Measurements from ENCODE around the gene AKT1.
"Not testable (repeated sequence)": the region's sequence is repeated elsewhere in the genome, so short reads cannot be mapped to it uniquely, and the experiment has no call there.

AKT1 gene

DNA sequence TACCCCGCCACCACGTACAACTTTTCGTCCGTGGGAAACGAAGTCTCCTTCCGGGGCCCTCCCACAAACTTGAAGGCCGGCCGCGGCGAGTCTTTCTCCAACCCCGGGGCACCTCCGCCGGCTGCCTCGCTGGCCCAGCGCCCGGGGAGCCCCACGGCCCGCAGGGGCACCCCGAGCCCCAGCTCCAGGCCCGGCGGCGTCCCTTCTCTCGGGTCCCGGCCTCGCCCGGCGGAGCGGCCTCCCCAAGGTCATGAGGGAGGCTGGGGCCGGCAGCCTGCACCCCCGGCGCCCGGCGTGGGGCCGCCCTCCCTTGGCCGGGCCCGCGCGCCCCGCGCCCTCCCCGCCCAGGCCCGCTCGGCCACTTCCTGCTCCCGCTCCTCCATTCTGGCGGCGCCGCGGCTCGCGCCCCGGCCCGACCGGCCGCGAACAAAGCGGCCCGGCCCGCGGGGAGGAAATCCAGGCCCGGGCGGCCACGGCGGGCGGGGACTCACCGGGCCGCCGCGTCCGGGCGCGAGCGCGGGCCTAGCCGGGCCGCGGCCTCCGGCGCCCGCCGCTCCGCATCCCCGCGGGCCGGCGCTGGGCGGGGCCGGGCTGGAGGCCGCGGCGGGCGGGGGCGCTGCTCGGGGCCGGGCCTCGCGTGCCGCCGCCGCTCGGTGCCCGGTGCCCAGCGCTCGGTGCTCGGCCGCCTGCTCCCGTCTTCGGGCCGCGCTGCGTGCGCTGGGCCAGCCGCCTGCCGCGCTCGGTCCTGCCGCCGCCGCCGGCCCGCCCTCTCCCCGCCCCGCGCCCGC, at the start of gene AKT1:
Gene AKT1, minus strand, starts transcription at position 756 of the 788 bp plus-strand sequence. CDS start 3,105 bp downstream, outside the sequence.
- DNase-seq (ENCODE audit: low spot score), result peak; percentile 60

DNA sequence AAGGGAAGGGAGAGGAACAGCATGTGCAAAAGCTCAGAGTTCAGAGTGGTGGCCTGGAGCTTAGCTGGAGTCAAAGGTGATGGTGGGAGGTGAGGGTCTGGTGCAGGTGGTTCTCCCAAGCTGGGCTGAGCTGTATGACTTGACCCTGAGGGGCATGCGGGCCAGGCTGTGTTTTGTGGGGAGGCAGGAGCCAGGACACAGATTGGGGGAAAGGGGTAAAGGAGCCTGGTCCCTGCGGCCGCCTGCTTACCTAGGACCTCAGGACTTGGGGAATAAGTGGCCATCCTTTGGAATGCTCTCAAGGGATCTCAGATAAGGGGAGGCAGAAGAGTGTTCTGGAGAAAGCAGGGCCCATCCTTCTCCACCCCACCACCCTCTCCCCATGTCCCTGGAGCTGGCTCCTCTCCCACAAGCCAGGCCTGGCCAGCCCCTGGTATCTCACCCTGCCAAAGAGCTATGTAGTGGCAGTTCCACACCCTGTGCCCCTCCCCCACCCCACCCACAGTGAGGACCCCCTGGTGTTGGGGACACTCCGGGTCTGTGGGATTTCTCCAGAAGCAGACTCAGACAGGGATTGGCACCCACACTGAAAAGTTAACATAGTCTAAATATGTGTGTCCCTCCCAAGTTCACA, 49.6 kb upstream of the AKT1 start:
- DNase-seq (ENCODE audit: low spot score), result no peak

DNA sequence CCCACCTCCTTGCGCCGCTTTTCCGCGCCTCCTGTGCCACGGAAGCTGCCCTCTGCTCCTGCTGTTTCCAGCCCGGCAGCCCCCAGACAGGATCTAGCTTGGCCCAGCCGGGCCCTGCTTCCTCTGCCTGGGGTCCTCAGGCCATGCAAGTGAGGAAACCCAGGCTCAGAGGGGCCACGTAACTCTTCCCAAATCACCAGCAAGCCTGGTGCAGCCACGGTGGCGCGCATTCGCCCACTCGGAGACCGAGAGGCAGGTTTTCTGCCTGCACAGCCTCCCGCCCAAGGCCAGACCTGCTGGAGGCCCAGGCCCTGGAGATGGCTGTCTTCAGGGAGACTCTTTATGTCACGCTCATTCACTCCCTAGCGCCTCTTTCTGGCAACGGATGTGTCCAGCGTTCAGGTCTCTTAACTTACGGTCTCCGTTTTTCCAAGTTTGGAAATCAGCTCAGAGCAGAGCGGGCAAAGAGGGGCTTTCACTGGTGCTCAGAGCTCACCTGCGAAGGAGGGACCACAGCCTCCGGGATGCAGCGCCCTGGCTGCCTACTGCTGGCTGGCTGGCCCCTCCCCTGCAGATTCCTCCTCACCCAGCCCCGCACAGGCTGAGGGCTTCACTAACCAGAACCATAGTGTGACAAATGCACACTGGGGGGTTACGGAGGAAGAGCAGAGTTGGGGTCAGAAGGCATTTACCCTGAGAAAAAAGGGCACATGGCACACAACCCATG, 48.9 kb upstream of the AKT1 start:
- DNase-seq (ENCODE audit: low spot score), result no peak

DNA sequence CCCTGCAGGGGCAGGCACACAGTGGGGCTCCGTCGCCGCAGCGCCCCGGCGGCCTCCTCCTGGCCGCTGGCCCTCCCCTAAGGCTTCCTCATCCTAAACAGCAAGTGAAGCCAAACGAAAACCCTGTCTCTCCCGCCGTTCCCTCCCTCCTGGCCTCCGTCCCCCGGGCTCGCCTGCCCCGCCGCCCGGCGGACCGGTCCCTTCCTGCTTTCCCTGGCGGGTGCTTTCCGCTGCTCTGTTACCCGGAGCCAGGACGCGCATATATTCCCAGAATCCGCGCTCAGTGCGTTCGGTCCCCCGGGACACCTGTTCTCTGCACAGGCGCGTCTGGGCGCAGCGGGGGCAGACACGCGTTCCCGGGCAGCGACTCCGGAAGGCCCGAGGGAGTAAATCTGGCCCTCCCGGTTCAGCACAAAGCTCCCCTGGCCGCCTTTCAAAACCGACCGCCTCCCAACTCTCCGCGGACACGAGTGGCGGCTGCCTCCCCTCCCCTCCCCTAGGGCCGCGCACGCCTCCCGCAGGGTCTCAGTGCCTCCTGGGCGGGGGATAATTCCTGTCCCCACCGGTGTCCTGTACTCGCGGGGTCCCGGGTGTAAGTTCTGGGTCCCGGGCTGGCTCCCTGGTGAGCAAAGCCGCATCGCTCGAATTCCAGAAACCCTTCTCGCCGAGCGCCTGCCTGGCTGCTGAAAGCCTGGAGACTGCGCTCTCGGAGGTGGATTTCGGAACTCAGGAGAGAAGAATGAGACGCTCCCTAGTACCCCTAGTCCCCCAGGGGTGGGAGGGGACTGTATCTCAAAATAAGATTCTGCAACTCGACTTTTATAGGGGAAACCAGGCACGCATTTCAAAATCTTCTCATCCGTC, 48.1 kb upstream of the AKT1 start:
- no peak for DNase-seq (ENCODE audit: low spot score)

DNA sequence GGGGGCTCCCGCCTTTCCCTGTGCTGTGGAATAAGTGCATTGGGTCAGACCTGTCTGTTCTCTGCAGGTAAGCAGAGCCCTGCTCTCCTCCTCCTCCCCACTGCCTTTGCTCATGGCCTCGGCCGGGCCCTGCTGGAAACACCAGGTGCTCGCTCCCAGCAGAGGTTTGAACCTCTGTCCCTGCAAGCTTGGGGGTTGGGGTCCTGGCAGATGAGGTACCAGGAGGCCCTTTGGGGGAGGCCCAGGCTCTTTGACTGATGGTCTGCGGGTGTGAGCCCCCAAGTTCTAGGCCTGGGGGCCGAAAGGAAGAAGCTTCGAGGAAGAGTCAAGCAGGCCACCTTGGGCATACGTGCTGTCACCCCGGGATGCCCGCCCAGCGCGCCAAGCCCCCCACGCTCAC, 47.5 kb upstream of the AKT1 start:
- DNase-seq (ENCODE audit: low spot score), result no peak

DNA sequence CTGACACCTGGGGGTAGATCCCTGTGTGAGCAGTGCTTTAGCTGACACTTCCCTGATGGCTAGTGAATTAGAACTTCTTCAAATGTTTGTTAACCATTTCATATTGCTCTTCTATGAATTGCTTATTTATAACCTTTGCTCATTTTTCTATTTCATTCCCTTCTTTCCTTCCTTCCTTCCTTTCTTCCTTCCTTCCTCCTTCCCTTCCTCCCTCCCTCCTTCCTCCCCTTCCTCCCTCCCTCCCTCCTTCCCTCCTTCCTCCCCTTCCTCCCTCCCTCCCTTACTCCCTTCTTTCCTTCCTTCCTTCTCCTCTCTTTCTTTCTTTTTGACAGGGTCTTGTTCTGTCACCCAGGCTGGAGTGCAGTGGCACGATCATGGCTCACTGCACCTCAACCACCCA, 46.2 kb upstream of the AKT1 start:
- no peak for DNase-seq (ENCODE audit: low spot score)

DNA sequence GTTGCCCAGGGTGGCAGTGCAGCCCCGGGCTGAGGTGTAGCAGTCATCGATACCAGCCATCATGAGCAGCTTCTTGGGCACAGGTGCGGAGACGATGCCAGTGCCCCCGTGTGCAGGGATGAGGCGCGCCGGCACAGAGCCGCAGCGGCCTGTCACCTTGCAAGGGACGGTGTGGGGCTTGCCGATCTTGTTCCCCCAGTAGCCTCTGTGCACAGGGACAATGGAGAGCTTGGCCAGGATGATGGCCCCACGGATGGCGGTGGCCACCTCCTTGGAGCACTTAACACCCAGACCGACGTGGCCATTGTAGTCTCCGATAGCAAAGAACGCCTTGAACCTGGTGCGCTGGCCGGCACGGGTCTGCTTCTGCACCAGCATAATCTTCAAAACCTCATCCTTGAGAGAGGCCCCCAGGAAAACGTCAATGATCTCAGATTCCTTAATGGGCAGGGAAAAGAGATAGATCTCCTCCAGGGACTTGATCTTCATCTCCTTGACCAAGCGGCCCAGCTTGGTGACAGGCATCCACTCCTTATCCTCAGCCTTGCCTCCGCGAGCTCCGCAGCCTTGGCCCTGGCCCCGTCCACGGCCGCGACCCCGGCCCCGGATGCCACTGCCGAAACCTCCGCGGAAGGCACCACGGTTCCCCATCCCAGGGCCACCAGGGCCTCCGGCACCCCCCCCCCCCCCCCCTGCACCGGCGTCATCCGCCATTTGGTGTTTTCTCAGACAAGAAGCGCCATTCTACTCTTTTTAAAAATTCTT, 40.8 kb upstream of the AKT1 start:
- DNase-seq (ENCODE audit: low spot score), result not testable (repeated sequence)

DNA sequence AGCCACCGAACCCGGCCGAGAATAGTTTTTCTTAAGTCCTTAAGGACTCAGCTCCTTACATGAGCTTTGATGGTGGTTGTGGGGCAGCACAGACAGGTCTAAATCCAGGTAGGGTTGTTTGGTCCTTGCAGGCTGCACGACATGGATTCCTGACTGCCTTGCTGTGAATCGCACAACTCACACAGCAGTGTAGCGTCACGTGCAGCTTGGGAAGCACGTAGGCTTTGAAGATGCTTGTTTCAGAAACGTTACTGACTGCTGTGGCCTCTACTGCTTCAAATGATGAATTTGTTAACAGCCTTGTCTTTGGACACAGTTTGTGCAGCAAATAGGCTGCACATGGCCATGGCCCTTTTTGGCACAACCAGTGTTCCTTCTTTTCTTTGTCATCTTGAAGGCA, 35.2 kb upstream of the AKT1 start:
- DNase-seq (ENCODE audit: low spot score), result no peak

DNA sequence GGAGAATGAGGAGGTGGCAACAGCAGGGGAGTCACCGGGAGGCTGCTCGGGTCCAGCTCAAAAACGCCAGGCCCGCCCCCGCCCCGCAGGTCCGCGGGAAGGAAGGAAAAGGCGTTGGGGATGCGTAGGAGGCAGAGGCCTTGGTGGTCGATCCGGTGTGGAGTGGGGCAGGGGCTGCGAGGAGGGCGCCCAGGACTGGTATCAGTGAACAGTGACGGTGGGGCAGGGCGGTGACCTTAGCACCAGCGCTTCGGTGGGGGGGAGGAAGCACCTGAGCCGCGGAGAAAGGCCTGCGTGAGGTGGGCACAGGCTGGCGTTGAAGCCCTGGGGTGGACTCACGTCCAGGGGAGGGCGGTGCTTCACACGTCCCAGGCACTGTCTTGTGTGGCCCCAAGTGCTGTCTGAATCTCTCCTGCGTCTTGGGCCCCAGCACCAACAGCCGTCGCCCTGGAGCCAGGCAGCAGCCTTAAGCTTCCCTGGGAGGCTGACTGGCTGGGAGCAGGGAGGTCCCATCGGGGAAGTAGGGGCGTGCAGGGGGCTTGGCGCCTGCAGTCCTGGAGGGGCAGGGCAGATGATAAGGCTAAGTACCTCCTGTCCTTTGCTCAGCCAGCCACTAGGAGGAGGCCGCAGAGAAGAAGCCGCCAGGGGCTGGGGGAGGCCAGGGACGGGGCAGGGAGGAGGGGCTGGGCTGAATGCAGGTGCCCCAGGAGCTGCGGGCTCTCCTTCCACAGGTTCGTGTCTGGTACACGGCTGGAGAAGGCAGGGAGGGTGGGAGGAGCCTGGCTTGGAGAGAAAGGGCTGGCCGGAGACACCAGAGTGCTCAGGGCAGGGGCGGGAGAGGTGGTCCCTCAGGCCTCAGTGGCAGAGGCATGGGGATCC, 31.9 kb upstream of the AKT1 start:
- peak; percentile 75 for DNase-seq (ENCODE audit: low spot score)

DNA sequence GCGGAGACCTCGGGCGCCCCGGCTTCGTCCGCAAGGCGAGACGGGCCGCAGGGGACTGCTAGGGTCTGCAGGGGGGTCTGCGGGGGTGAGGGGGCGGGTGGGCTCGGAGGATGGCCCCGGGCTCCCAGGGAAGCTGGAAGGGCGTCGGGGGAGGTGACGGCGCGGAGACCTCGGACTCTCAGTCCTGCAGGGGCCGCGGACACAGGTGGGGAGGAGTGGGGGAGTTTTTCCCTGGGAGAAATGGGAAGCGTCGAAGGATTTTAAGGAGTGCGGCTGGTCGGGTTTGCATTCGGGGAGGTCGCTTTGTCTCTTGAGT, 31.3 kb upstream of the AKT1 start:
- no peak for DNase-seq (ENCODE audit: low spot score)

DNA sequence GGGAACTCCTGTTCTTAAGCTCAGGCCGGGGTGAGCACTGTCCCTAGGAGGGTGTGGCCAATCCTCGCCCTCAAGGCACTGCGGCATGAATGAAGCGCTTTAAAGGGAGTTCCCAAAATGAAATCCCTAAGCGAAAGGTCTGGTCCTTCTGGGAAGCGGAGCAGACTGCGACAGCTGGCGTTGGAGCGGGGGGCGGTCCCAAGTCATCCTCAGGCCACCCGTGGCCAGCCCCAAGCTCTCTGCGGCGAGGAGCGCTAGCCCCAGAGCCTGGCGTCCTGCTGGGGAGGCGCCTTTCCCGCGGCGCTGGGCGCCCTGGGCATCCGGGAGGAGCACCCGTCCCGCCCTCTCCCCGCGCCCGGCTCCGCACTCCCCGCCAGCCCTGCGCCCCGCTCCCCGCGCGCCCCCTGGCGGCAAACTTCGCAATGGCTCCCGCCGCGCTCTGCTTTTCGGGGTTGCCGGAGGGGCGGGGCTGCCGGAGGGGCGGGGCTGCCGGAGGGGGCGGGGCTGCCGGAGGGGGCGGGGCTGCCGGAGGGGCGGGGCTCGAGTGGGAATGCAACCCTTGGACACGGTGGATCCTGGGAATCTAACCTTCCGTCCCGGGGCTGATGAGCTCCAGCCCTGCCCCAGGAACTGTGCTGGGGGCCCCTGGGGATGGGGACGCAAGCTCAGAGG, 30.8 kb upstream of the AKT1 start:
- DNase-seq (ENCODE audit: low spot score), result peak; percentile 91

DNA sequence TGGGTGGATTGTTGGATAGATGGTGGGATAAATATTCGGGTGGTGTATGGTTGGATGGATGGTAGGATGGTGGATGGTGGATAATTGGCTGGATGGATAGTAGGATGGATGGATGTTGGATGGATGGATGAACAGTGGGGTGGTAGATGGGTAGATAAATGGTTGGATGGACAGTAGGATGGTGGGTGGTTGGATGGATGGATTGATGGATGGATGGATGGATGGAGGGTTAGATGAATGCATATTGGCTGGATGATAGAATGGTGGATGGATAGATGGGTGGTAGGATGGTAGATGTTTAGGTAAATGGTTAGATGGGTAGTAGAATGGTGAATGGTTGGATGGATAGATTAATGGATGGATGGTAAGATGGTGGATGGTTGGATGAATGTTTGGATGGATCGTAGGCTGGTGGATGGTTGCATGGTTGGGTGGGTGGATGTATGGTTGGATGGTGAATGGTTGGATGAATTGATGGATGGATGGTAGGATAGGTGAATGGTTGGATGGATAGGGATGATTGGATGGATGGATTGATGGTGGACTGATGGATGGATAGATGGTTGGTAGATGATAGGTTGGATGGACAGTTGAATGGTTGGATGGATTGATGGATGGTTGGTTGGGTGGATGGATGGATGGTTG, 28.9 kb upstream of the AKT1 start:
- no peak for DNase-seq (ENCODE audit: low spot score)

DNA sequence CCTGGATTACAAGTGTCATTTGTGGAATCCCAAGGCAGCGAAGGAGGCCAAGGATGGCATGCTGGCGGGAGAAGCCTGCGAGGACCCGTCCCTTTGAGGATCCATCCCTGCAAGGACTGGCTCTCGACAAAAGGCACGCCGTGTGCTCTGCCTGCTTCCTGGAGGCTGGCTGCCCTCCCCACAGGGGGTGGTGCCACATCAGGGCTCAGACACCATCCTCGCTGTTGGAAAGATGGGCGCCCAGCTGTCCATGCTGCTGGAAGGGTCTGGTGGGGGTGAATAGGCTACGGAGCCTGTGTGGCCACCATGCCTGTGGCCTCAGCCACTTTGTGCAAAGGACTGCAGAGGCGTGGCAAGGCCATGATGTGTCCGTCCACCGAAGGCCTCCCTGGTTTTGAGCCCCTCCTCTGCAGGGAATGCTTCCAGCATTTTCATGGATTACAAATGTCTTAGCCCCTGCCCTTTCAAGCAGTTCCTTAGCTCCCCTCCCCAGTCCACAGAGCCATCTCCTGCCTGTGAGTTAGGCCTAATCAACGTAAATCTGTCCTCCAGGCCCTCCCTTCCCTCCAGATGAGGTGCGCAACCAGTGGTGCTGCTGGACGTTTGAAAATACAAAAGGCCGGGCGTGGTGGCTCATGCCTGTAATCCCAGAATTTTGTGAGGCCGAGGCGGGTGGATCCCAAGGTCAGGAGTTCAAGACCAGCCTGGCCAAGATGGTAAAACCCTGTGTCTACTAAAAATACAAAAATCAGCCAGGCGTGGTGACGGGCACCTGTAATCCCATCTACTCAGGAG, 27.5 kb upstream of the AKT1 start:
- DNase-seq (ENCODE audit: low spot score), result no peak

DNA sequence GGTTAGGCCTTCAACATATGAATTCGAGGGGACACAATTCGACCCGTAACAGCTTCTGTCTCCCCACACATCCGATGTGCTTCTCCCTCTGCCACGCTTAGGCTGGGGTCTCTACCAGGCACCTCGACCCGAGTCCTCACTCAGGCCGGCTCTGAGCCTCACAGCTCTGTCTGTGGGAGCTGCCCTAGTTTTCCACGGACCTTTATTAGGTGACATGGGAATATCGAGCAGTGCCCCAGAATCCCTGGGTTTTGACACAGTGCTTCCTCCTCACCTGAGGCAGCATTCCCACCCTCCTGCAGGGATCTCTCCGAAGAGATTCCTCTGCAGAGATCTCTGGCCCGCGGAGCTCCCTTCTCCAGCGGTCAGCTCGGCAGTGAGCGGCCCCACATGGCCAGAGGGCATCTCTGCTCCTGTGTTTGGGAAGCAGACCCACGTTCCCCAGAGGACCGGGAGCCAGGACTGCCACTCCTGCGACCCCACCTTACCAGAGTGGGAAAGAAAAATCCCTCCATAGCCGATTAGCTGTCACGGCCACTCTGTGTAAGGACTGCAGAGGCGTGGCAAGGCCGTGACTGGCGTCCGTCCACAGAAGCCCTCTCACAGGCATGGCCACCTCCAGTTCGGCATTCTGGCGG, 26.5 kb upstream of the AKT1 start:
- no peak for DNase-seq (ENCODE audit: low spot score)

DNA sequence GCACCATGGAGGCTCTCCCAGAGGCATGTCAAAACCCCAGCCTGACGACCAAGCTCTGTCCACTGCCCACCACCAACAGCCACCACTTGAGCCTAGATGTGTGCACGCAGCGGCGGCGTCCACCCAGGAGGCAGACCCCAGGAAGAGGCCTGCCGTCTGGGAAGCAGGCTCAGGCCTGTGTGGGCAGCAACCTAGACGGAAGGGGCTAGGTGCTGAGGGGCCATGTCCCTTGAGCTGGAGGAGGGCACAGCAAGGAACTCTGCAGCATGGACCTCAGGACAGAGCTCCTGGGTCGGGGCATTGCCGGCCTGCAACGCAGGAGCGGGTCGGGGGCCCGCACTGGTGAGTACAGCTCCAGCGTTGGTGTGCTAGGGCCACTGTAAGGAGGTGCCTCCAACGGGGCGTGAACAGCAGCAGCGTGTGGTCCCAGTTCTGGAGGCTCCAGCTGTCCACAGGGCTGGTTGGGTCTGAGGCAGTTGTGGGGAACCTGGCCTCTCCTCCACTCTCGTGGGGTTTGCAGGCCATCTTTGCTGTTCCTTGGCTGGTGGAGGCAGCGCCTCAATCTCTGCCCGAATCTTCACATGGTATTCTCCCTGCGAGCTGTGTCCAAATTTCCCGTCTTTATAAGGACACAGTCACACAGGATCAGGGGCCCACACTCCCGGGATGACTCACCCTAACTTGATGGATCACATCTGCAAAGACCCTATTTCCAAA, 25.8 kb upstream of the AKT1 start:
- DNase-seq (ENCODE audit: low spot score), result no peak

DNA sequence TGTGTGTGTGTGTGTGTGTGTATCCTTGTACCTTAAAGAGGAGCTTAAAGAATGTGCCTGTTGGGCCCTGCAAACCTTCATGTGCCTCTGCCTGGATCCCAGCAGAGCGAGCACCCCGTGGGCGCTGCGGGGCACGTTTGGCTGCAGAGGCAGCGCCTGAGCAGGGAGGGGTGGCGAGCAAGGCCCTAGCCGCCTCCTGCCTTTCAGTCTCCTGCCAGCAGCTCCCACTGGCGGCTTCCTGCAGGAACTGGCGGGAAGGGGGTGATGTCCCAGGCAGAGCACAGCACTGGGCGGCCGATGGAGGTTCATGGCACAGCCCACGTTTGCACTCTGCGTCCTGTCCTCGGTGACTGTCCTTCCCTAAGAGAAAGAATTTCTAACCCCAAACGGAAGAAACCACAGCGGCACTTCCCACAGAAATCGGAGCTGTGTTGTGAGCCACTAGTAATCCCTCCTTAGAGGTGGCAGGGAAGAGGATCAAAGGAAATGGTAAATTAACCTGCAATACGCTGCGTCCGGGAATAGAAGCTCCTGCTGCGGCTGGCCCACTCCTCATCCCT, 25.2 kb upstream of the AKT1 start:
- DNase-seq (ENCODE audit: low spot score), result no peak

DNA sequence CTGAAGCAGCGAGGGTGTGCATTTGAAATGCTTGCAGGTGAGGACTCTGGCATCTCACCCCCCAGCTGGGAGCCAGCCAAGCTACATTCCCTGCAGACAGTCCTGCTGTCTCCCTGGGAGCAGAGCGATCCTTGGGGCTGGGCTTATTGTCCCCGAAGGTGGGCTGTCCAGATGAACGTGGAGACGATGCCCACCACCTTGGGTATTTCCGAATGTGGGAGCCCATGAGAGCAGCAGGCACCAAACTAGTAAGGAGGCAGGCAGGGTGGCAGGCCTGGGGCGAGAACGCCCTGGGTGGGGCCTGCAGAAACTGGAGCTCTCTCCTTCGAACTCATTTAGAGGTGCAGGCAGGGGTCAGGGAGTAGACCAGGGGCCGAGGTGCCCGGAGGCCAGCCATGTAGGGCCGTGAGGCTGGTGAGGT, 23.8 kb upstream of the AKT1 start:
- no peak for DNase-seq (ENCODE audit: low spot score)
